ENCODE results near the gene FPR2.
"Not testable (repeated sequence)": the region's sequence is repeated elsewhere in the genome, so short reads cannot be mapped to it uniquely, and the experiment has no call there.

The FPR2 gene

DNA sequence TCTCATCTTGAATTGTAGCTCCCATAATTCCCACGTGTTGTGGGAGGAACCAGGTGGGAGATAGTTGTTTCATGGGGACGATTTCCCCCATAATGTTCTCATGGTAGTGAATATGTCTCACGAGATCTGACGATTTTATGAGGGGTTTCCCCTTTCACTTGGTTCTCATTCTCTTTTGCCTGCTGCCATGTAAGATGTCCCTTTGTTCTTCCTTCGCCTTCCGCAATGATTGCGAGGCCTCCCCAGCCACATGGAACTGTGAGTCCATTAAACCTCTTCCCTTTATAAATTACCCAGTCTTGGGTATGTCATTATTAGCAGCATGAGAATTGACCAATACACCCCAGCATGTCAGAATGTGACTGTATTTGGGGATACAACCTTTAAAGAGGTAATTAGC lies 5.4 kb upstream of the FPR2 start:
- H3K9ac ChIP-seq (ENCODE audit: low read depth in 1 of 2, low read length in 2 of 2) = no peak overlapping the region
- no peak overlapping the region for H3K27ac ChIP-seq (ENCODE audit: low read depth, low read length)
- no peaks in the 10 kb centered on the region for H3K36me3 ChIP-seq (ENCODE audit: control insufficient read depth in 1 of 2, insufficient read depth in 2 of 2, low read length in 2 of 2)
- no peaks in the 10 kb centered on the region for H3K27me3 ChIP-seq (ENCODE audit: control insufficient read depth in 1 of 2, insufficient read depth in 2 of 2, low read length in 2 of 2)
- no peak overlapping the region for H3K4me3 ChIP-seq (ENCODE audit: low read depth in 1 of 2, low read length in 2 of 2)
- H3K9me3 ChIP-seq (ENCODE audit: control insufficient read depth in 1 of 2, low read length in 2 of 2) = no peaks in the 10 kb centered on the region
- H3K4me1 ChIP-seq (ENCODE audit: control insufficient read depth in 1 of 2, insufficient read depth in 2 of 2, low read length in 2 of 2) = no peaks in the 10 kb centered on the region

DNA sequence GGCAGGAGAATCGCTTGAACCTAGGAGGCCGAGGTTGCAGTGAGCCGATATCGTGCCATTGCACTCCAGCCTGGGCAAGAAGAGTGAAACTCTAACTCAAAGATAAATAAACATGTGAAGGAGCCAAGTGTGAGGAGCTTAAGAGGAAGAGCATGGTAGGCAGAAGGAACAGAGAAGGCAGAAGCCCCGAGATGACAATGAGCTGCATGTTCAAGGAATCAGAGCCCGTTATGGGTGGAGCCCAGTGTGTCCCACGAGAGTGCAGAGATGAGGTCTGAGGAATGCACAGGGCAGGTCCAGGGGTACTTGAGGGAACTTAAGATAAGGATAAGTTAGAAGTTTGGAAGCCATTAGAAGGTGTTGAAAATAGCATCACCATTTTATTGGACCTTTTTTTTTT lies 716 bp downstream of the FPR2 start:
- no peaks in the 10 kb centered on the region for H3K4me1 ChIP-seq (ENCODE audit: control insufficient read depth in 1 of 2, insufficient read depth in 2 of 2, low read length in 2 of 2)
- H3K9ac ChIP-seq (ENCODE audit: low read depth in 1 of 2, low read length in 2 of 2) = no peak overlapping the region
- no peaks in the 10 kb centered on the region for H3K36me3 ChIP-seq (ENCODE audit: control insufficient read depth in 1 of 2, insufficient read depth in 2 of 2, low read length in 2 of 2)
- no peak overlapping the region for H3K27ac ChIP-seq (ENCODE audit: low read depth, low read length)
- no peaks in the 10 kb centered on the region for H3K27me3 ChIP-seq (ENCODE audit: control insufficient read depth in 1 of 2, insufficient read depth in 2 of 2, low read length in 2 of 2)
- no peak overlapping the region for H3K4me3 ChIP-seq (ENCODE audit: low read depth in 1 of 2, low read length in 2 of 2)
- peaks cover 0 to 2% of the 10 kb centered on the region in 2 donors for H3K9me3 ChIP-seq (ENCODE audit: control insufficient read depth in 1 of 2, low read length in 2 of 2)

DNA sequence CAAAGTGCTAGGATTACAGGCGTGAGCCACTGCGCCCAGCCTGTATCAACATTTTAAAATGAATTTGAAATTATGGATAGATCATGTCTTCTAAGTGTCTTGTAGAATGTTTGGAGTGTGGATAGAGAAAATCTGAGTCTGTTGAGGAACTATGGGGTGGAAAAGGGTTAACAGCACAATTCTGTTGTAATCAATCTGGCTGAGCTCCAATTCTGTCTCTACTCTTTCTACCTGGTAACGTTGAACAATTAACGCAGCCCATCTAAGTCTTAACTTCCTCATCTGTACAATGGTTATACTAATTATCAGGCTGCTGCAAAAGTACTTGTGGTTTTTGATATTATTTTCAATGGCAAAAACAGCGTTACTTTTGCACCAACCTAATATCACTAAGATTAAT lies 4.1 kb downstream of the FPR2 start:
- Histone ChIP-seq H3K36me3 (ENCODE audit: control insufficient read depth in 1 of 2, insufficient read depth in 2 of 2, low read length in 2 of 2) (no peaks in the 10 kb centered on the region), H3K4me3 (ENCODE audit: low read depth in 1 of 2, low read length in 2 of 2) (no peak overlapping the region), H3K9me3 (ENCODE audit: control insufficient read depth in 1 of 2, low read length in 2 of 2) (peaks cover 0 to 2% of the 10 kb centered on the region in 2 donors), H3K9ac (ENCODE audit: low read depth in 1 of 2, low read length in 2 of 2) (no peak overlapping the region), H3K27me3 (ENCODE audit: control insufficient read depth in 1 of 2, insufficient read depth in 2 of 2, low read length in 2 of 2) (no peaks in the 10 kb centered on the region), H3K27ac (ENCODE audit: low read depth, low read length) (no peak overlapping the region), H3K4me1 (ENCODE audit: control insufficient read depth in 1 of 2, insufficient read depth in 2 of 2, low read length in 2 of 2) (no peaks in the 10 kb centered on the region)

DNA sequence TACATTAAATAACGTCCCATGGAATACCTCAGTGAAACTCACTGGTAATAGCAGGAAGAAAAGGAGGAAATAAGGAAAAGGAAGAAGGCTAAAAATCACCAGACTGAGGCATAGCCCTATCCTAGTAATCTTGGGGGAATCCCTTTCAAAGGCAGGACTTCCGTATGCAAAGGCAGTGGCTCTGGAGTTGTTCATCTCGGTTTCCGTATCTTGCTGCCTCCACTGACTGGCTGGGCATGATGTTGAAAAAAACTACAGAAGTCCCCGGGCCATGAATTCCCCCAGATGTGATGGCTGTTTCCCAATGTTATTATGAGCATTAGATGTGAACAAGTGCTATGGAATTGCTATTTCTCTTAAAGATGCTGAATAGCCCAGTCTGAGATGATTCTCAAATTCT lies 5.5 kb downstream of the FPR2 start:
- no peak overlapping the region for H3K4me3 ChIP-seq (ENCODE audit: low read depth in 1 of 2, low read length in 2 of 2)
- H3K9me3 ChIP-seq (ENCODE audit: control insufficient read depth in 1 of 2, low read length in 2 of 2) = peaks cover 0 to 2% of the 10 kb centered on the region in 2 donors
- no peak overlapping the region for H3K27ac ChIP-seq (ENCODE audit: low read depth, low read length)
- no peaks in the 10 kb centered on the region for H3K27me3 ChIP-seq (ENCODE audit: control insufficient read depth in 1 of 2, insufficient read depth in 2 of 2, low read length in 2 of 2)
- no peaks in the 10 kb centered on the region for H3K4me1 ChIP-seq (ENCODE audit: control insufficient read depth in 1 of 2, insufficient read depth in 2 of 2, low read length in 2 of 2)
- no peaks in the 10 kb centered on the region for H3K36me3 ChIP-seq (ENCODE audit: control insufficient read depth in 1 of 2, insufficient read depth in 2 of 2, low read length in 2 of 2)
- H3K9ac ChIP-seq (ENCODE audit: low read depth in 1 of 2, low read length in 2 of 2) = no peak overlapping the region

DNA sequence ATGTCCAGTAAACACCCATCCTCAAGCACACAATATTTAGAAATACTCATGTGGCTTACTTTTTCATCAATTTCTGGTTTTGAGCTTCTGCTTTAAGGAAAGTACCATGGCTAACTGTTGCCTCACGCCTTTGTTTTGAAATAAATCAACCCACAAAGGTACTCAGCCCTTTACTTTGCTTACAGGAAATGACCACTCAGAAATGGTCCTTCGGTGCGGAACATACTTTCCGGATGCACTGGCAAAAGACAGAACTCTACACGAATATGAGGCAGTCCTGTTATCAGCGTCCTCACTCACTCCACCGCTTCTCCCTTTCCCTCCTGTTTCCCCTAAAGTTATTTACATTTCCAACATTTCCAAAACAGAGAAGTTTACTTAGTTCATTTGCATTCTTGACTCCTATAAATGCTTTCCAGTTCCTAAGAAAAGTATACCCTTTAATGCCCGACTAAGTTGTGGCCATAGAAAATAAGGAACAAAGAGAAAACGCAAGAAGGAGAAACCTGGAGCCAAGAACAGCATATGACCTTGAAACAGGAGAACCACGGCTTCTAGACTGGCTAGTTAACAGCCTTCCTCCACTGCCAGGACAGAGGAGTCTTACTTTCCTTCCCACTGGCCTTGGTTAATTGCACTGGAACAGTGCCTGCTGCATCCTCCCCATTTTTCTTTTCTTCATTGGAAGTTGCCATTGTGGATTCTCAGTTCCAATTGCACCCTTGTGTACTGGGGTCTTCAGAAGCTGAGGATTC lies 10.6 kb downstream of the FPR2 start:
- Histone ChIP-seq H3K27me3 (ENCODE audit: control insufficient read depth in 1 of 2, insufficient read depth in 2 of 2, low read length in 2 of 2) (no peaks in the 10 kb centered on the region), H3K36me3 (ENCODE audit: control insufficient read depth in 1 of 2, insufficient read depth in 2 of 2, low read length in 2 of 2) (no peaks in the 10 kb centered on the region), H3K4me1 (ENCODE audit: control insufficient read depth in 1 of 2, insufficient read depth in 2 of 2, low read length in 2 of 2) (no peaks in the 10 kb centered on the region), H3K9ac (ENCODE audit: low read depth in 1 of 2, low read length in 2 of 2) (no peak overlapping the region), H3K9me3 (ENCODE audit: control insufficient read depth in 1 of 2, low read length in 2 of 2) (no peaks in the 10 kb centered on the region), H3K4me3 (ENCODE audit: low read depth in 1 of 2, low read length in 2 of 2) (no peak overlapping the region), H3K27ac (ENCODE audit: low read depth, low read length) (no peak overlapping the region)

DNA sequence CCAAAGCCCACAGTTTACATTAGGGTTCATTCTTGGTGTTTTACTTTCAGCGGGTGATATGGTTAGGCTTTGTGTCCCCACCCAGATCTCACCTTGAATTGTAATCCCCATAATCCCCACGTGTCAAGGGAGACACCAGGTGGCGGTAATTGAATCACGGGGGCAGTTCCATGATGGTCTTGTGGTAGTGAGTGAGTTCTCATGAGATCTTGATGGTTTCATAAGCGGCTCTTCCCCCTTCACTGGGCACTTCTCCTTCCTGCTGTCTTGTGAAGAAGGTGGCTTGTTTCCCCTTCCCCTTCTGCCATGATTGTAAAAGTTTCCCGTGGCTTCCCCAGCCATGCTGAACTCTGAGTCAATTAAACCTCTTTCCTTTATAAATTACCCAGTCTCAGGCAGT lies 12.0 kb downstream of the FPR2 start:
- H3K27ac ChIP-seq (ENCODE audit: low read depth, low read length) = no peak overlapping the region

DNA sequence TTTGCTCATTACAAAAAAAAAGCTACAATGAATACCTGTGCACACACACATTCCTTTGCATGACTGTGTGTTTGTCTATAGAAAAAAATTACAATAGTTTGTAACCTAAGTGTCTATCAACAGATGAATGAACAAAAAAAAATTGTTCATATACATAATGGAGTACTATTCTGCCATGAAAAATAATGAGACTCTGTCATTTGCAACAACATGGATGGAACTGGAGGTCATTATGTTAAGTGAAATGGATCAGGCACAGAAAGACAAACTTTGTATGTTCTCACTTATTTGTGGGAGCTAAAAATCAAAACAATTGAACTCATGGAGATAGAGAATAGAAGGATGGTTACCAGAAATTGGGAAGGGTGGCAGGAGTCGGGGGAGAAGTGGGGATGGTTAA lies 15.6 kb downstream of the FPR2 start:
- H3K36me3 ChIP-seq (ENCODE audit: control insufficient read depth in 1 of 2, insufficient read depth in 2 of 2, low read length in 2 of 2); H3K9me3 ChIP-seq (ENCODE audit: control insufficient read depth in 1 of 2, low read length in 2 of 2): not testable (repeated sequence)

More for the DNA sequence above, 12.0 kb downstream of the FPR2 start:
- Histone ChIP-seq H3K27me3 (ENCODE audit: control insufficient read depth in 1 of 2, insufficient read depth in 2 of 2, low read length in 2 of 2) (no peaks in the 10 kb centered on the region), H3K4me3 (ENCODE audit: low read depth in 1 of 2, low read length in 2 of 2) (no peak overlapping the region), H3K4me1 (ENCODE audit: control insufficient read depth in 1 of 2, insufficient read depth in 2 of 2, low read length in 2 of 2) (no peaks in the 10 kb centered on the region), H3K9ac (ENCODE audit: low read depth in 1 of 2, low read length in 2 of 2) (no peak overlapping the region), H3K9me3 (ENCODE audit: control insufficient read depth in 1 of 2, low read length in 2 of 2) (no peaks in the 10 kb centered on the region), H3K36me3 (ENCODE audit: control insufficient read depth in 1 of 2, insufficient read depth in 2 of 2, low read length in 2 of 2) (no peaks in the 10 kb centered on the region)

DNA sequence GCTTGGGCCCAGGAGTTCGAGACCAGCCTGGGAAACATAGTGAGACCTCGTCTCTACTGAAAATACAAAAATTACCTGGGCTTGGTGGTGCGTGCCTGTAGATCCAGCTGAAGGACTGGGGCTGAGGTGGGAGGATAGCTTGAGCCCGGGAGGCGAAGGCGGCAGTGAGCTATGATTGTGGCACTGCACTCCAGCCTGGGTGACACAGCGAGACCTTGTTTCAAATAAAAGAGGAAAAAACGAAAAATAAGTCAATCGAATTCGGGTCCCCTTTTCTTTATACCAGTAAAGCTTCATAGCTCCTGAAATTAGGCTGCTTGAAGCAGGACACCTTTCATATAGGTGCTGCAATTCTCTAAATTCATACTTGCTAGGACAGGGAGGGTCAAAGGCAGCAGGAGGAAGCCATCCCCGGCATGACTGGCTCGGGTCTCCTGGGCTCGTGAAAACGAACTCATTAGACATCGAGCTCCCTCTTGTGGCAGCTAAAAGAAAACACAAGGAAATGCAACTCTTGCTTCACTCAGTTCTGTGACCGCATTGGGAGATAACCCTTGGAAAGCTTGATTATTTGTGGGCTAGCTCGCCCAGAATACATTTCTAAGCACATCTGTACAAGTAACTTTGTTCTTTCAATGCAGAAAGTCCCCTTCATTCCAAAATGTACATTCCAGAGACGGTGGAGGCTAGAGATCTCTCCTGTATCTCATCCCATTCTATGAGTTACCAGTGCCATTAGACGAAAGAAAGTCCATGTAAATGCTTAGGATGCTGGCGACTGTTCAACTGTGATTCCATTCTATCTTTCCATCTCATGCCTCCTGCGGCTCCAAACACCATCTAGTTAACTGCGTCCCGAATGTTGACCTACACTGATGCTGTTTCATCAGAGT lies 16.8 kb downstream of the FPR2 start:
- Histone ChIP-seq H3K27ac (ENCODE audit: low read depth, low read length) (no peak overlapping the region), H3K4me3 (ENCODE audit: low read depth in 1 of 2, low read length in 2 of 2) (no peak overlapping the region), H3K9ac (ENCODE audit: low read depth in 1 of 2, low read length in 2 of 2) (no peak overlapping the region), H3K27me3 (ENCODE audit: control insufficient read depth in 1 of 2, insufficient read depth in 2 of 2, low read length in 2 of 2) (no peaks in the 10 kb centered on the region), H3K4me1 (ENCODE audit: control insufficient read depth in 1 of 2, insufficient read depth in 2 of 2, low read length in 2 of 2) (no peaks in the 10 kb centered on the region), H3K9me3 (ENCODE audit: control insufficient read depth in 1 of 2, low read length in 2 of 2) (no peaks in the 10 kb centered on the region), H3K36me3 (ENCODE audit: control insufficient read depth in 1 of 2, insufficient read depth in 2 of 2, low read length in 2 of 2) (no peaks in the 10 kb centered on the region)

More for the DNA sequence above, 15.6 kb downstream of the FPR2 start:
- H3K27me3 ChIP-seq (ENCODE audit: control insufficient read depth in 1 of 2, insufficient read depth in 2 of 2, low read length in 2 of 2); H3K27ac ChIP-seq (ENCODE audit: low read depth, low read length); H3K4me1 ChIP-seq (ENCODE audit: control insufficient read depth in 1 of 2, insufficient read depth in 2 of 2, low read length in 2 of 2); H3K9ac ChIP-seq (ENCODE audit: low read depth in 1 of 2, low read length in 2 of 2); H3K4me3 ChIP-seq (ENCODE audit: low read depth in 1 of 2, low read length in 2 of 2): not testable (repeated sequence)

DNA sequence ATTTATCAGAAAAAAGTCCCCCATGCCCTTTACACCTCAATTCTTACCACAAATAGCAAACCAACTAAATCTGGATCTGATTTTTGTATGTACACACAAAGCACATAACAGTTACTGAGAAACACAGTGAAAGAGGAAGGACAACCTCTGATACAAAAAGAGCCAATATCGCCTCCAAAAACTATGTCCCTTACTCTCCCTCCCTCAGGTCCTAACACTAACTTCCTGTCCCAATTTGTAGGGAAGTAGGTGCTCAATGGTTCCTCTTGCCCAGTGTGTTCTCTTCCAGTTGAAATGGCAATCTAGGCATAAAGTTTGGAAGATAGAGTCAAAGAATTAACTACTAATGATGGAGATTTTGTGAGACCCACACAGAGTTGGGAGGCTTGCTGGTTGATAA lies 18.2 kb downstream of the FPR2 start:
- no peak overlapping the region for H3K27ac ChIP-seq (ENCODE audit: low read depth, low read length)
- H3K4me3 ChIP-seq (ENCODE audit: low read depth in 1 of 2, low read length in 2 of 2) = no peak overlapping the region
- H3K36me3 ChIP-seq (ENCODE audit: control insufficient read depth in 1 of 2, insufficient read depth in 2 of 2, low read length in 2 of 2) = no peaks in the 10 kb centered on the region
- no peak overlapping the region for H3K9ac ChIP-seq (ENCODE audit: low read depth in 1 of 2, low read length in 2 of 2)
- H3K4me1 ChIP-seq (ENCODE audit: control insufficient read depth in 1 of 2, insufficient read depth in 2 of 2, low read length in 2 of 2) = peaks cover 0 to 1% of the 10 kb centered on the region in 2 donors
- no peaks in the 10 kb centered on the region for H3K9me3 ChIP-seq (ENCODE audit: control insufficient read depth in 1 of 2, low read length in 2 of 2)
- H3K27me3 ChIP-seq (ENCODE audit: control insufficient read depth in 1 of 2, insufficient read depth in 2 of 2, low read length in 2 of 2) = no peaks in the 10 kb centered on the region

DNA sequence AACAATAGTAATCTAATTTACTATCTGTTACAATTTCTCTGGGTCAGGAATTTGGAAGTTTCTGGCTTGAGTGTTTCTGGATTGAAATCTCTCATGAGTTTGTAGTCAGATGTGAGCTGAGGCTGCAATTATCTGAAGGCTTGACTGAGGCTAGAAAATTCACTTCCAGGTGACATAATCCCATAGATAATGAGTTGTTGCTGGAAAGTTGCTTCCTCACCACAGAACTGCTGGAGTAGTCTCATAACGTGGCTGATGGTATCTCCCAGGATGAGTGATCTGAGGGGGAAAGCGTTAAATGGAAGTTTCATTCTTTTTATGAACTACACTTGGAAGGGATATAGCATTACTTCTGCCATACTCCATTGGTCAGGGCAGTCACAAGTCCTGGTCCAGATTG lies 18.7 kb downstream of the FPR2 start:
- H3K9ac ChIP-seq (ENCODE audit: low read depth in 1 of 2, low read length in 2 of 2) = no peak overlapping the region
- no peaks in the 10 kb centered on the region for H3K9me3 ChIP-seq (ENCODE audit: control insufficient read depth in 1 of 2, low read length in 2 of 2)
- no peaks in the 10 kb centered on the region for H3K36me3 ChIP-seq (ENCODE audit: control insufficient read depth in 1 of 2, insufficient read depth in 2 of 2, low read length in 2 of 2)
- H3K27ac ChIP-seq (ENCODE audit: low read depth, low read length) = no peak overlapping the region
- no peak overlapping the region for H3K4me3 ChIP-seq (ENCODE audit: low read depth in 1 of 2, low read length in 2 of 2)
- no peaks in the 10 kb centered on the region for H3K27me3 ChIP-seq (ENCODE audit: control insufficient read depth in 1 of 2, insufficient read depth in 2 of 2, low read length in 2 of 2)
- peaks cover 0 to 2% of the 10 kb centered on the region in 2 donors for H3K4me1 ChIP-seq (ENCODE audit: control insufficient read depth in 1 of 2, insufficient read depth in 2 of 2, low read length in 2 of 2)

All from duodenal mucosa (tissue), 2 donors.